K562 (cell line): ENCODE measurements around the gene ZNF408. TPM values are rescaled to one million over a fixed set of nuclear protein-coding genes. Genes with fewer than 3 reads are reported as not detected.

Experiments used
- CBFA2T3 ChIP-seq: fragments of 450-650 bp; IDR thresholded peaks from 2 replicates; pipeline ENCODE4 v1.6.1; 2017
- CCNT2 ChIP-seq: IDR thresholded peaks from 2 replicates; pipeline ENCODE4 v1.6.1; 2011; ENCODE audit warnings: borderline replicate concordance, low read depth, mild to moderate bottlenecking, moderate library complexity, mixed read lengths, low read length; ENCODE audit not compliant: insufficient read length; ENCODE audit errors: extremely low read depth
- DACH1 ChIP-seq: fragments of 450-650 bp; IDR thresholded peaks from 2 replicates; pipeline ENCODE4 v1.6.1; 2018; ENCODE audit not compliant: partially characterized antibody
- DPF2 ChIP-seq: fragments of 450-650 bp; IDR thresholded peaks from 2 replicates; pipeline ENCODE4 v1.6.1; 2016
- EHMT2 ChIP-seq: fragments of 450-650 bp; IDR thresholded peaks from 2 replicates; pipeline ENCODE4 v1.6.1; 2018; ENCODE audit warnings: antibody characterized with exemption
- FOXK2 ChIP-seq, 2 experiments: fragments of 450-650 bp; IDR thresholded peaks in 1 of 2; conservative IDR thresholded peaks in 1 of 2; 2 replicates each; pipeline ENCODE4 v1.6.1; 2016; ENCODE audit warnings: low read depth in 2 of 2, mild to moderate bottlenecking in 1 of 2
- HNRNPUL1 ChIP-seq: fragments of 200-400 bp; formaldehyde crosslinking; IDR thresholded peaks from 2 replicates; pipeline ENCODE4 v1.6.1; 2017; ENCODE audit warnings: low read length
- RAD51 ChIP-seq: fragments of 450-650 bp; IDR thresholded peaks from 2 replicates; pipeline ENCODE4 v1.7.1; 2016; ENCODE audit warnings: low read depth, mild to moderate bottlenecking, borderline replicate concordance
- SMARCA4 ChIP-seq: fragments of 450-650 bp; IDR thresholded peaks from 2 replicates; pipeline ENCODE4 v1.6.1; 2016
- SOX6 ChIP-seq: fragments of 450-650 bp; IDR thresholded peaks from 2 replicates; pipeline ENCODE4 v1.6.1; 2014; ENCODE audit warnings: mild to moderate bottlenecking
- YY1 ChIP-seq, 3 experiments: IDR thresholded peaks; 2 replicates each; pipeline ENCODE4 v1.6.1; 2011; ENCODE audit warnings: low read length in 2 of 3, mild to moderate bottlenecking in 2 of 3, moderate library complexity in 2 of 3, borderline replicate concordance in 1 of 3, control low read depth in 1 of 3, low read depth in 1 of 3; ENCODE audit not compliant: insufficient read depth in 3 of 3, insufficient replicate concordance in 2 of 3, control insufficient read depth in 1 of 3, insufficient read length in 1 of 3; ENCODE audit errors: extremely low read depth in 1 of 3
- ZBTB17 ChIP-seq: fragments of 450-650 bp; formaldehyde crosslinking; IDR thresholded peaks from 2 replicates; pipeline ENCODE4 v1.4.0; 2020; ENCODE audit warnings: mild to moderate bottlenecking
- ZBTB7A ChIP-seq: IDR thresholded peaks from 2 replicates; pipeline ENCODE4 v1.6.1; 2011; ENCODE audit warnings: low read depth, mild to moderate bottlenecking, low read length, moderate library complexity, borderline replicate concordance; ENCODE audit not compliant: control insufficient read depth
- polyA plus RNA-seq, 8 experiments: library from polyadenylated mRNA; depleted of rRNA in 4 of 8; stranded (reverse) in 5 of 8; unstranded in 3 of 8; fragments of >200 nt; fragmentation: Nextera tagmentation in 2 of 8; fragmentation: Illumina TruSeq in 1 of 8; extraction: Ambion mirVana in 2 of 8; extraction: Trizol in 1 of 8; gene quantifications; 2 replicates each; pipeline versions ENCODE4 v1.2.1 to v1.2.3, GENCODE V29; 2011 to 2014; ENCODE audit warnings: inconsistent platforms in 1 of 8, missing spikeins in 1 of 8
- total RNA-seq, 7 experiments: library from RNA; depleted of rRNA in 6 of 7; stranded (reverse); fragments of >200 nt in 6 of 7; fragmentation: Illumina TruSeq in 2 of 7; extraction: Trizol in 2 of 7; gene quantifications; 2 replicates each; pipeline versions ENCODE4 v1.2.1 to v1.2.3, GENCODE V29; 2011 to 2021; ENCODE audit warnings: low replicate concordance in 1 of 7
- TF ChIP-seq, protein P1 (sequence below): sonication (generic); formaldehyde crosslinking; IDR thresholded peaks from 2 replicates; pipeline ENCODE4 v1.9.0; 2022; ENCODE audit warnings: mild to moderate bottlenecking, missing genetic modification reagents
- TF ChIP-seq, protein P2 (sequence below): fragments of 450-650 bp; IDR thresholded peaks from 2 replicates; pipeline ENCODE4 v1.6.1; 2017; ENCODE audit warnings: antibody characterized with exemption, mild to moderate bottlenecking
- TF ChIP-seq, protein P3 (sequence below): sonication (generic); formaldehyde crosslinking; IDR thresholded peaks from 2 replicates; pipeline ENCODE4 v1.5.0; 2020; ENCODE audit warnings: missing genetic modification reagents
- TF ChIP-seq, protein P4 (sequence below), 2 experiments: fragments of 150-350 bp in 1 of 2; IDR thresholded peaks; 2 replicates each; pipeline ENCODE4 v1.6.1; 2012 to 2016; ENCODE audit warnings: low read depth in 2 of 2, low read length in 2 of 2, mild to moderate bottlenecking in 1 of 2, moderate library complexity in 1 of 2

ZNF408 gene
- total and polyA plus RNA-seq, 9 of the 15 experiments (the other 6 are each of a cell fraction or from before 2014, with no cell fraction given): 0.15 to 18.4 (median 7.4) TPM

DNA sequence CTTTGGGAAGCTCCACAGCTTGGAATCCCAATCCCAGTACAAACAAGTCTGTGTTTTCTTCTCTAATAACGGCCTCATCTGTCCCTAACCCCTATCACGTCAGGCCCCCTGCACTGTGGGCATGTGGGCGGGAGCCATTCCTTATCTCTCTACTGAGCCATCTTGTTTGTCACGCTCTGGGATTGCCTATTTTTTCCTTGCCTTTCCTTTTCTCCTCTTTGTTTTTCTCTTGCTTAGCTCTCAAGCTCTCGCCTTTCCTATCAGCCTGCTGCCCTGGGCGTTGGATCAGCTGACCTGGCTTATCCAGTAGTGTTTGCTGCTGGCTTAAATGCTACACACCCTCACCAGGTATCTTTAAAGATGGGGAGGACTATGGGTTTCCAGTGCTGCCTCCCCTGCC lies 36.2 kb upstream of the ZNF408 start (continued):
- TF ChIP-seq, protein P1, sequence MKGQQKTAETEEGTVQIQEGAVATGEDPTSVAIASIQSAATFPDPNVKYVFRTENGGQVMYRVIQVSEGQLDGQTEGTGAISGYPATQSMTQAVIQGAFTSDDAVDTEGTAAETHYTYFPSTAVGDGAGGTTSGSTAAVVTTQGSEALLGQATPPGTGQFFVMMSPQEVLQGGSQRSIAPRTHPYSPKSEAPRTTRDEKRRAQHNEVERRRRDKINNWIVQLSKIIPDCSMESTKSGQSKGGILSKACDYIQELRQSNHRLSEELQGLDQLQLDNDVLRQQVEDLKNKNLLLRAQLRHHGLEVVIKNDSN: peak; percentile 53
- TF ChIP-seq CCNT2 (no peak), DPF2 (peak; percentile 77), ZBTB17 (CRISPR knock-in tag) (peak; percentile 75), YY1 (IDR thresholded peaks at IDR 0.05; ENCODE audit: borderline replicate concordance in 1 of 3, control insufficient read depth in 1 of 3, extremely low read depth in 1 of 3, insufficient read depth in 3 of 3, insufficient read length in 1 of 3, insufficient replicate concordance in 2 of 3, low read depth in 1 of 3, low read length in 2 of 3) (peak; percentile 24 to 80 (median 39)), SMARCA4 (peak; percentile 64), EHMT2 (peak; percentile 43; the same call in 1 of the 2 replicates), DACH1 (peak; percentile 54), HNRNPUL1 (no peak), RAD51 (peak; percentile 65; the same call in 1 of the 2 replicates), ZBTB7A (peak; percentile 36; the same call in 1 of the 2 replicates), CBFA2T3 (peak; percentile 60), SOX6 (peak; percentile 38; the same call in 1 of the 2 replicates), FOXK2 (conservative IDR thresholded peaks at IDR 0.05 in 1 of 2, IDR thresholded peaks at IDR 0.05 in 1 of 2; ENCODE audit: low read depth in 2 of 2) (0 out of 4 replicates have a peak, but pooled peaks of 1 of the 2 experiments have one; percentile 23)
- TF ChIP-seq, protein P2, sequence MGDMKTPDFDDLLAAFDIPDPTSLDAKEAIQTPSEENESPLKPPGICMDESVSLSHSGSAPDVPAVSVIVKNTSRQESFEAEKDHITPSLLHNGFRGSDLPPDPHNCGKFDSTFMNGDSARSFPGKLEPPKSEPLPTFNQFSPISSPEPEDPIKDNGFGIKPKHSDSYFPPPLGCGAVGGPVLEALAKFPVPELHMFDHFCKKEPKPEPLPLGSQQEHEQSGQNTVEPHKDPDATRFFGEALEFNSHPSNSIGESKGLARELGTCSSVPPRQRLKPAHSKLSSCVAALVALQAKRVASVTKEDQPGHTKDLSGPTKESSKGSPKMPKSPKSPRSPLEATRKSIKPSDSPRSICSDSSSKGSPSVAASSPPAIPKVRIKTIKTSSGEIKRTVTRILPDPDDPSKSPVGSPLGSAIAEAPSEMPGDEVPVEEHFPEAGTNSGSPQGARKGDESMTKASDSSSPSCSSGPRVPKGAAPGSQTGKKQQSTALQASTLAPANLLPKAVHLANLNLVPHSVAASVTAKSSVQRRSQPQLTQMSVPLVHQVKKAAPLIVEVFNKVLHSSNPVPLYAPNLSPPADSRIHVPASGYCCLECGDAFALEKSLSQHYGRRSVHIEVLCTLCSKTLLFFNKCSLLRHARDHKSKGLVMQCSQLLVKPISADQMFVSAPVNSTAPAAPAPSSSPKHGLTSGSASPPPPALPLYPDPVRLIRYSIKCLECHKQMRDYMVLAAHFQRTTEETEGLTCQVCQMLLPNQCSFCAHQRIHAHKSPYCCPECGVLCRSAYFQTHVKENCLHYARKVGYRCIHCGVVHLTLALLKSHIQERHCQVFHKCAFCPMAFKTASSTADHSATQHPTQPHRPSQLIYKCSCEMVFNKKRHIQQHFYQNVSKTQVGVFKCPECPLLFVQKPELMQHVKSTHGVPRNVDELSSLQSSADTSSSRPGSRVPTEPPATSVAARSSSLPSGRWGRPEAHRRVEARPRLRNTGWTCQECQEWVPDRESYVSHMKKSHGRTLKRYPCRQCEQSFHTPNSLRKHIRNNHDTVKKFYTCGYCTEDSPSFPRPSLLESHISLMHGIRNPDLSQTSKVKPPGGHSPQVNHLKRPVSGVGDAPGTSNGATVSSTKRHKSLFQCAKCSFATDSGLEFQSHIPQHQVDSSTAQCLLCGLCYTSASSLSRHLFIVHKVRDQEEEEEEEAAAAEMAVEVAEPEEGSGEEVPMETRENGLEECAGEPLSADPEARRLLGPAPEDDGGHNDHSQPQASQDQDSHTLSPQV: peak; percentile 81
- TF ChIP-seq, protein P3, sequence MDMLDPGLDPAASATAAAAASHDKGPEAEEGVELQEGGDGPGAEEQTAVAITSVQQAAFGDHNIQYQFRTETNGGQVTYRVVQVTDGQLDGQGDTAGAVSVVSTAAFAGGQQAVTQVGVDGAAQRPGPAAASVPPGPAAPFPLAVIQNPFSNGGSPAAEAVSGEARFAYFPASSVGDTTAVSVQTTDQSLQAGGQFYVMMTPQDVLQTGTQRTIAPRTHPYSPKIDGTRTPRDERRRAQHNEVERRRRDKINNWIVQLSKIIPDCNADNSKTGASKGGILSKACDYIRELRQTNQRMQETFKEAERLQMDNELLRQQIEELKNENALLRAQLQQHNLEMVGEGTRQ (CRISPR knock-in tag): peak; percentile 61; the same call in 1 of the 2 replicates
- TF ChIP-seq, protein P4, sequence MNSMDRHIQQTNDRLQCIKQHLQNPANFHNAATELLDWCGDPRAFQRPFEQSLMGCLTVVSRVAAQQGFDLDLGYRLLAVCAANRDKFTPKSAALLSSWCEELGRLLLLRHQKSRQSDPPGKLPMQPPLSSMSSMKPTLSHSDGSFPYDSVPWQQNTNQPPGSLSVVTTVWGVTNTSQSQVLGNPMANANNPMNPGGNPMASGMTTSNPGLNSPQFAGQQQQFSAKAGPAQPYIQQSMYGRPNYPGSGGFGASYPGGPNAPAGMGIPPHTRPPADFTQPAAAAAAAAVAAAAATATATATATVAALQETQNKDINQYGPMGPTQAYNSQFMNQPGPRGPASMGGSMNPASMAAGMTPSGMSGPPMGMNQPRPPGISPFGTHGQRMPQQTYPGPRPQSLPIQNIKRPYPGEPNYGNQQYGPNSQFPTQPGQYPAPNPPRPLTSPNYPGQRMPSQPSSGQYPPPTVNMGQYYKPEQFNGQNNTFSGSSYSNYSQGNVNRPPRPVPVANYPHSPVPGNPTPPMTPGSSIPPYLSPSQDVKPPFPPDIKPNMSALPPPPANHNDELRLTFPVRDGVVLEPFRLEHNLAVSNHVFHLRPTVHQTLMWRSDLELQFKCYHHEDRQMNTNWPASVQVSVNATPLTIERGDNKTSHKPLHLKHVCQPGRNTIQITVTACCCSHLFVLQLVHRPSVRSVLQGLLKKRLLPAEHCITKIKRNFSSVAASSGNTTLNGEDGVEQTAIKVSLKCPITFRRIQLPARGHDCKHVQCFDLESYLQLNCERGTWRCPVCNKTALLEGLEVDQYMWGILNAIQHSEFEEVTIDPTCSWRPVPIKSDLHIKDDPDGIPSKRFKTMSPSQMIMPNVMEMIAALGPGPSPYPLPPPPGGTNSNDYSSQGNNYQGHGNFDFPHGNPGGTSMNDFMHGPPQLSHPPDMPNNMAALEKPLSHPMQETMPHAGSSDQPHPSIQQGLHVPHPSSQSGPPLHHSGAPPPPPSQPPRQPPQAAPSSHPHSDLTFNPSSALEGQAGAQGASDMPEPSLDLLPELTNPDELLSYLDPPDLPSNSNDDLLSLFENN (IDR thresholded peaks at IDR 0.05; ENCODE audit: low read depth in 2 of 2, low read length in 2 of 2): no peak
